D341Med (cell line): ENCODE data around the gene TNNI3K.

Source experiments
- DNase-seq: peaks from one replicate; pipeline ENCODE4 v3.0.0; 2012; ENCODE audit warnings: low spot score

Gene TNNI3K

GRCh38 chr1:74571891-74572290 lies 336.7 kb downstream of the TNNI3K start:
- no peak for DNase-seq

- no peak for DNase-seq
Observed at GRCh38 chr1:74578101-74578500, 342.9 kb downstream of the TNNI3K start.

GRCh38 chr1:74579425-74579824 lies 344.2 kb downstream of the TNNI3K start:
- DNase-seq: no peak

GRCh38 chr1:74583397-74583796 lies 348.2 kb downstream of the TNNI3K start:
- DNase-seq: no peak

- DNase-seq: no peak
Observed at GRCh38 chr1:74584185-74584584, 349.0 kb downstream of the TNNI3K start.

- no peak for DNase-seq
Observed at GRCh38 chr1:74586253-74586897, 351.2 kb downstream of the TNNI3K start.

GRCh38 chr1:74587888-74588287 lies 352.7 kb downstream of the TNNI3K start:
- no peak for DNase-seq

GRCh38 chr1:74590288-74590687 lies 355.1 kb downstream of the TNNI3K start:
- no peak for DNase-seq

GRCh38 chr1:74591949-74592348 lies 356.8 kb downstream of the TNNI3K start:
- no peak for DNase-seq

- DNase-seq: no peak
Observed at GRCh38 chr1:74592580-74593355, 357.6 kb downstream of the TNNI3K start.
